NCI-H2081 treated with DMSO at 0.1 percent for 48 hours (cell line): Measurements from ENCODE around the gene ROBO1.
"Not testable (repeated sequence)": the region's sequence is repeated elsewhere in the genome, so short reads cannot be mapped to it uniquely, and the experiment has no call there.

Source experiments
- DNase-seq: peaks from one replicate; lab custom pipeline; 2025; lab: John Stamatoyannopoulos, UW

ROBO1 gene

DNA sequence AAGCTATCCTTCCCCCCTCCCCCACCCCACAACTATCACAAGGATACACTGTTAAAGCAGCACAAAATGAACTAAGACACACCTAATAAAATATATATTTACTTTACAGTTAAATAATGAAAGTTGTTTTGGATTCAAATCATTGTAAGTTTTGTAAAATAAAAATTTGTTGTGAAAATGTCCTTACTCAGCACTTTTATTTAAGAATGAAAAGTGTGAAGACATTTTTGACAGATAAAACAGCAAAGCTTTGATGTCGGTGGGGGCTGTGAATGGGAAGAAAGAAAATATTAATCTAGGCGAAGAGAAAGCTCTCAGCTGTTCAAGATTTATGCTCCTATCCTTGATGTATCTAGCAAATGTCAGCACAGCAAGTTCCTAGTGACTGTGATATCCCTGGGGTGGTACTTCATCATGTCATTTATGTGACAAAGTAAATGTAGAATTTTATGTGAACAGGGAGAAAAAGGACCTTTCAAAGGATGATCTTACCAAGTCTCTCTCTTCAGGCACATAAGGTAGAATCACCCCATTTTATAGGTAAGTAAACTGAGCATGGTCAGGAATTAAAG, 216.4 kb downstream of the ROBO1 start:
- no peak for DNase-seq

DNA sequence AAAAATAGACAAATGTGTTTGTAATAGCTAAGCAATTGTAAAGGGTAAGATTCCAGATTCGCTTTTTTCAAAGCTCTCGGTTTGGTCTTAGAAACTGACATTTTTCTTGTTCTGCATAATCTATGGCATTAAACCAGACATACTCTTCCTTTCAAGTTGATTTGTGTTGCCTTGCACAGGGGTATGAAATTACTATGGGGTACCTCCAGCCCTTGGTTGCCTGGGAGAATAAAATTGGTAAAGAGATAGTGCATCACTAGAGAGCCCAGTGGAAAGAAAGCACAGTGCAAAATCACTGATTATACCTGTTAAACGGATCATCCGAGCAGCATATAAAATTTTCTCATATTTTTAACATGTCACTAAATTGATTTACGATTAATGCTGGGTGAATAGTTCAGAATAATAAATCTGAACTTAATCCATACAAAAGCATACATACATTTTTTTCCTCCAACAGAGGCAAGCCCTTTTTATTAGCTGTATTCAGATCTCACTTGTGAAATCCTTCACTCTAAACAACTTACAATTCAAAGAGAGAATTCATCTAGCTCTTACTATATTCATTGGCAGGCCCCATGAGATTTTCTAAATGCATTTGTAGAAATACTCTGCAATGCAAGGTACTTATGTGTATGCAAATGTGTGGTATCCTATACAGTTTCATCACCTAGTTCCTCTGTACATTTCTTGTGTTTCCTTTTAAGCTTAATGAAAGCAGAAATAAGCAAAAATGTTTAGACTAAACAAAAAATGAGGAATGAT, 224.4 kb downstream of the ROBO1 start:
- DNase-seq = no peak

DNA sequence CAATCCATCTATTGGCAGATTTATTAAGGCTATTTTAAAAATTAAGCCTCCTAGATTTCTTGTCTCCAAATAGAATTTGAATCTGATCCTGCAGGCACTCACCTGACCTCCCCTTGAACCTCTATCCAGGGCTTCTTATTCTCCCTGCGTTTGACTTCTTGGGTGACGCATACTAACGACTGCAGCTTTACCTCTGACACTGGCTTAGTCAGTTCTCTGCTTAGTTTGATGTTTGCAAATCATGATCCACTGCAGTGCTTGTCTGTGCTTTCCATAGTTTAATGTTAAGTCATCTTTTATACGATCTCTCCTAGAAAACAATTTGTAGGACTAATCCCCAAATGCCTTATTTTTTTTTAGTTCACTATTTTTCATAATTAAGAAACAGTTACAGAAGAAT, 233.1 kb downstream of the ROBO1 start:
- no peak for DNase-seq

DNA sequence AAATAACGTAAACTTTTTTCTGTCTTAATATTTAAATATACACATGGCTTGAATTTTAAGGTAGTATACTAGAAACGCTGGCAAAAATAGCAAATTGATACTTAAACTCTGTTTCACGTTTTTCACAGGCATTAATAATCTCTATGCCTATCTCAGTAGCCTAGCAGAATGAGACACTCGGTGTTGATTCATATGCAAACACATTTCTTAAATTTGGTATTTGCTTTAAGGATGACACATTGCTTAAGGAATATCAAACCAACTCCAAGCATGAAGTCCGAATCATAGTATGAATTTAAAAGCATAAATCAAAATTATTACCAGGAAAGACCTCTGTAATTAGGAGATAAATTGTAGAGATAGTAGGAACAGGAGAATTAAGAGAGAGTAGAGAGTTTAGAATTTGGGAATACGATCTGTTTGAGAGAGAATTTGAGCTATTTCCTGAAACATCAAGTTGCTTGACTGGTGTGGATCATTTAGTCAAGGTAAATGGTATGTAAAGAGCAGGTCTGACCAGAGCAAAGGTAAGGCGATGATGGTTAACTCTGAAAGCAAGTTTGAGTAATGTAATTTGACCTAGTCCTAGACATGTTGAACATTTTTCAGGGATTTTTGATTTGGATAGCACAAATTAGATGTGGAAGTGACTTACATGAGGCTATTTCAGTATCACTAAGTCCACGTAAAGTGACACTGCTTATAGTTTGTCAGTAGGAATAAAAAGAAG, 236.1 kb downstream of the ROBO1 start:
- DNase-seq = no peak

DNA sequence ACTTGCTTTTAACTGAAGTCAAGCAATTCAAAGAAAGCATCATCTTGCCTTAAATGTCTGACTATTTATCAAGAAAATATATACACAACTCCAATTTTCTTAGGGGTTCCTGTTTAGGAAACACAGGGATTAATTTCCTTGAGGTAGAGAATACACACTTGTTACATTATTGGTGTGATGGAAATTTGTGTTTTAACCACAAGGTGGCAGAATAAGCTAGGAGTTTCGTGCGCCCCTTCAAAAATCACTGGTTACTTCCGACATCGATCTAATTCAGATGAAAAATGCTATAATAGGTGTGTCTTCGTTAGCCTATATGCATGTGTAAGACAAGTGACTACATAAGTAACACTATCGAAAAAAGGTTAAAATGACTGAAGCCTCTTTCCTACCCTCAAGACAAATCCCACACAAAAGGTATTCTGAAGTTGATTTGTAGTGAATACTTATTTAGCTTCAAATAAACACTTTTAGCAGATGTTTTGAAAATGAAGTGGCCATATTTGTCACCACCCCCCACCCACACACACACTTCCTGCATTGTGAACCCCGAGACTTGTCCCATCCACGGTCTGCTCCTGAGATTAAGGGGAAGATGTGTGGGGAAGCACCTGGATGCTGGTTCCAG, 246.5 kb downstream of the ROBO1 start:
- DNase-seq = no peak

DNA sequence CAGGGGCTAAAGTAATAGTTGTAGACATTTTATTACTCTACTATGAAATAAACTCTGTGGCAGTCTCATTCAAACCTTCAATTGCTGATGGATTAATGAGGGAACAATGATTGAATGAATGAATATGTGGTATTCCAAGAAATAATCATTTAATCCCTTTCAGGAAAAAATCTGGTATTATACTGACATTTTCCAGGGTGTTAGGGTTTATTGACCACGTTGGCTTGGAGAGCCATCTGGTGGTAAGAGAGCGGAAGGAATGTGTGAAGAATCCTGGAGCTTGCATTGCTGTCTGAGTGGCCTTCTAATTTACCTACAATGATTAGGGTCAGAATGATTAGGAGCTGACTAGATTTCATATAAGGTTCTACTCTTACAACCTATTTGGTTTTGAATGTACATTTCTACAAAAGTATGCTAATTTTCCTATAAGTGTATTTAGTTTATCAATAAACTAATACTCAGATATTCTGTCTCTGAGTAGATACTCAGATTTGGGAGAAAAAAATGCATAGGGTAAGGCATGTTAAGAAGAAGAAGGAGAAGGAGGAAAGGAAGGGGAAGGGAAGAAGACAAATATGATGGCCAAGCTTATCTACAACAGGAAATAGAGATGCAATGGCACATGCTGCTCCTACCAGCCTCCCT, 249.9 kb downstream of the ROBO1 start:
- DNase-seq = no peak

DNA sequence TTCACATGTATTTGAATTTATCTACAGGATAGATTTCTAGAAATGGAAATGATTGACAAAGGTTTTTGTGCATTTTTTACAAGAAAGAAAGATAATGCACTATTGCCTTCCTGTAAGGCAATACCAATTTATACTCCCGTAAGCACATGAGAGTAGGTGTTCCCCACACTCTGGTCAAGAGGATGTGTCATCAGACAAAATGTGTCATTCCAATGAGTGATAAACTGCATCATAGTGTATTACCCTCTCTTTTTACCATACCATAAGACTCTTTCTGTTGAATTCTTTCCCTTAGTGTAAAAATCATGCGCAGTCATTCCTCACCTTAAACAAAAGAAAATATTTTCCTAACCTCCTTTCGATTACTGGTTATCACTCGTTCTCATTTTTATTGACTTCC, 251.0 kb downstream of the ROBO1 start:
- DNase-seq = no peak

DNA sequence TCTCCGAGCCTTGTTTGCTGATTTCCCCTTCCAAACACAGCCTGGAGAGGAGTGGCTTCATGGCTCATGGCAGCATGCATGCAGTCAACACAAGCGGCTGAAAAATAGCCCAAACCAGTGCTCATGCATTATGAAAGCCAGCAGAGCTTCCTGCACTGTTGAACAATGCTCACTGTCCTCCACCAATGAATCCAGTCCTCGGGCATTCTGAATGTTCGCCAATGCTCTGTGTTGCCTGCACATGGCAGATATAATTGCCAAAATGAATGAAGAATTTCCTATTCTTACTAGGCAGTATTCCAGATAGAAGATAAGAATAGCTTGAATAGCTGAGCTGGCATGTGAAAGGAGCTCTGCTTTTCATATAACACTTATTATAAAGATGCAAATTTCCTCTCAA, 252.7 kb downstream of the ROBO1 start:
- DNase-seq = no peak

DNA sequence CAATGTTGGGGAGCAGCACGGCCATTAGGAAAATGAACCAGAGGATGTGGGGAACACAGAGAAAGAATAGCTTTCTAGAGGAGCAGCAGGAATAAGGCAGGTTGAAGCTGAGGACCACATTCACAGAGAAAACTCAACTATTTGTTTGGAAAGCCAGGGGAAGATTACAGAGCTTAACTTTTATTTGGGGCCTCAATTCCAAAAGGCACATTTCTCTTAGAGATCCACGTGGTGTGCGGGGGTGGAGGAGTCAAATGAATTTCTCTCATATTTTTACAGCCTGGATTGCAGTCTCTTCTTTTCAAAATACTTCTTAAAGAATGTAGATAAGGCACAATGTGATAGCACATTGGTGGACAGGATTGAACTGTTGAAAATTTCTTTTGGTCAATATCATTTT, 253.7 kb downstream of the ROBO1 start:
- DNase-seq = no peak

DNA sequence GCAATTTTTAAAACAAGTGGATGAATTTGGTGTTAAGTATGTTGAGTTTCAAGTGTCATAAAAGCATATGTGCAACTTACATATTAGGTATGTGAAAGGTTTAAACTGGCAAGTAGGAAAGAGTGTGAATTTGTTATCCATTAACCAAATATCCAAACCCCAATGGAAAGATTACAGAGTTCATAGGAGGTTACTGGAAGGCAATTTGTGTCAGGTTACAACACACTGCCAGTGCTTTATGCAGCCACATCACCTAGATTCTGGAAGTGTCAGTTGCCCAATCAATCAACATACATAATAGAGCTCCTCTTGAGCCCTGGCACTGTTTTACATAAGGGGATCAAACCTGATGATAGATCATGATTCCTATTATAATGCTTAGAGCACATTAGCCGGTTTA, 261.0 kb downstream of the ROBO1 start:
- no peak for DNase-seq

DNA sequence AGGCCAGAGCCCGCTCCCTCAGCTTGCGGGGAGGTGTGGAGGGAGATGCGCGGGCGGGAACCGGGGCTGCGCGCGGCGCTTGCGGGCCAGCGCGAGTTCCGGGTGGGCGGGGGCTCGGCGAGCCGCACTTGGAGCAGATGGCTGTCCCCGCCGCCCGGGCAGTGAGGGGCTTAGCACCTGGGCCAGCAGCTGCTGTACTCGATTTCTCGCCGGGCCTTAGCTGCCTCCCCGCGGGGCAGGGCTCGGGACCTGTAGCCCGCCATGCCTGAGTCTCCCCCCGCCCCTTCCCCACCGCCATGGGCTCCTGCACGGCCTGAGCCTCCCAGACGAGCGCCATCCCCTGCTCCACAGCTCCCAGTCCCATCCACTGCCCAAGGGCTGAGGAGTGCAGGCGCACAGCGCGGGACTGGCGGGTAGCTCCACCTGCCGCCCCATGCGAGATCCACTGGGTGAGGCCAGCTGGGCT, 265.5 kb downstream of the ROBO1 start:
- DNase-seq = not testable (repeated sequence)

DNA sequence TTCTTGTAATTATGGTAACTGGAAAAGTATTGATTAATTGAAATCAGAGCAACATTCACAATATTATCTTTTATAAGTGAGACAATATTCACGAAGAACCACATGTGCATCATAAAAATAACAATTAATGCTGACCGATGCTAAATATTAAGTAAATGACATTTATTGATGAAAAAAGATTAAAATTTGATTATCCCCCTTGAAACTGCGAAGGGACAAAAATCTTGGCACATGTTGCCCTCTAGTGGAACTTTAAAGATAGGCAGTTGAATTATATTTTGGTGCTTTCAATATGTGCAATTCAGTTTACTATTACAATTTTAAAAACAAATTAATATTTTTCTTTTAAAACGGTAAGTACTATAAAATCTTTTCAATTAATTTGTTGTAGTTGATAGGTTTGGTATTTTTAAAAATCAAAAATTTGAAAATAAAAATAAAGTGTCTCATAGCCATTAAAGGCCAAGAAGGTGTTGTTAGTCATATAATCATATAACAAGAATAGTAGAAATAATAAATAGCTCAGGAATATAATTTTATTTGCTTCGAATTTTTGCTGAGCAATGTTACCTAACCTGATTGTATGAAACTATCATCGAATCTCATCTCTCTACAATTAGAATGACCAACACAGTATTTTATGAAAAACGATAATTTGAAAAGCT, 270.2 kb downstream of the ROBO1 start:
- DNase-seq = no peak

DNA sequence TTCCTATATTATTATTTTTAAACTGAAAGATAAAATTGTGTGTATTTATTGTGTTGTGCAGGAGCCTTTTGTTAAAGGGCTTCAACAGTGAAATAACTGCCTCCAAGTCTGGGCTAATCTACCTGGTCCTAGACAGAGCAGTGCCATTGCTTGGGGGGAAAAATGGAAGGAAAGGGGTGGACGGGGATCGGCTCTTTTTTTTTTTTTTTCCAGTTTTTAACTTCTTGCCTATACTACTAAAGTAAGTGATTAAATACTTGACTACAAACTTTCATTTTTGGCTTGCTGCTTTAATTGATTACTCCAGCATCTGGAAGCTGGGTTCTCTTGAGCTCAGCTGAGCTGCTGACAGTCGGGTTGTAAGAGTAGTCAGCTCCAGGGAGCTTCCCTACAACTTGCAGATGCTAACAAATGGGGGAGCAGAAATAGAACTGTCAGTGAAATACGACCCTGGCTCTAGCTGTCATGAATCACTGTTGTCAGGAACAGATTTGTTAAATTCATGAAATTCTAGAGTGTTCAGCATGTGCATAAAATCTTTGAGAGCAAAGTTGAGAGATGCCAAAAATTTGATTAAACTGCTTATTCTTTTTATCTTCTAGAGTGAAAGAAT, 276.7 kb downstream of the ROBO1 start:
- DNase-seq = no peak

DNA sequence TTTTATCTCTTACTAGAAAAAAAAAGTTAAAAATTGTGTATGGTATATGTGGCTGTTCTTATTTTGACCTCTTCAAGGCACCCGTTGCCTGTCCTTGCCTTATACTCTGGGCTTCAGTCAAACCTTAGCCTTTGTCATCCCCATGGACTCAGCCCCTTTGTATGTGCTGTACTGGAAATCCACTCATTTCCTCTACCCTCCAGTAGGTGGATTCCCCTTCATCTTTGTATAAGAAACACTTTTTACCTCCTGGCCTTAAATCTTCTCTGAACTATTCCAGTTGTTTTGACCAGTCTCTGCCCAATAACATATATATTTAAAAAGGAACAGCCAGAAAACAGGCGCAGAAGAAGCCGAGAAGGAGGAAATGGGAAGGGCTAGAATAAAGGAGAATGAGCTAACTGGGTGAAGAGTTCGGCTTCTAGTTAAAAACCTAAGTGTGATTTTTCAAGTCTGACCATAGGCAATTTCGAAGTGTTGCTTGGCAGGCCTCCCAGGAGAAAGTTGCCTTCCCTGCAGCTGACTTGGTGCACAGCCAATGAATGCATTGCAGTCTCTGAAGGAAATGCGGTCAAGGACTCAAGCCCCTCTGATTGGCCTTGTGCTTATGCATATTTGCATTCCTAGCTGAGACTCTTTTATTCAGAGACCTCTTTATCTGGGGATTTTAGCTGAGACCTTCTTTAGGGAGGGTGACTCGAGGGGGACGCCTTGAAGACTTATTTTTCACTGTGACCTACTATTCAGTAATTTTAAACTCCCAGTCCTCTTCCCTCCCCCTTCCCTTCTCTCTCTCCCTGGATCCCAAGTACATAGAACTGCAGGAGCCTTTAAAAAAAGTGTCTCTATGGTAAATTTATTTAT, 277.4 kb downstream of the ROBO1 start:
- DNase-seq = no peak

DNA sequence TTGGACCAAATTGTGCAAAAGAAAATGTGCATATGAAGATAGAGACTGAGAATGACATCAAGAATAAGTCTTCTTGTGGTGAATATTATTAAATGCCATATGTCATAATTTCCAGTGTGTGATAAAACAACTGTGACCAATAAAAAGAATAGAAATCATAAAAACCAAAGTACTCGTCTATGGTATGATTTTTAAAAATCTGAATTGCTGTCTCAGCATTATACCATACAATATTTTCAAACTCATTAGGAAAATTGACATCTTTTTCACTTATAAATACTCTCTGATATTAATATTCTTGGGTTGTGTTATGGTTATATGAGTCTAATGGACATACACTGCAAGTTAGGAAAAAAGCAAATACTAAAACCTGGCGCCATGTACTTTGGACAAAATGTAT, 279.4 kb downstream of the ROBO1 start:
- no peak for DNase-seq

DNA sequence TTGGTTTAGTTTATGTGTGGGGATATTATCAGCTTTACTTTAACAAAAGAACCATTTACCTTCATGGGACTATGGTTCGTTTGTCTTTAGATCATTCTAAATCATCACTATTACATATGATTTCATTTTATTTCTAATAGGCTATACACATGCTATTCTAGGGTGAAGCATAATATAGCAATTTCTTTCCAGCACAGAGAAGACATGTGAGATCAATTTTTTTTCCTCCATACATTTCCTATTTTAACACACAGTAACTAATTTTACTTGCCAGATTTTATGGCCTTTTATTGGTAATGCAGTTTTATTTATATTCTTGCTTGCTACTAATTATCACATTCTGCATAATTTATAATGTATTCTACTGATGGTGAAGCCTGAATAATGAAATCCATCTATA, 287.1 kb downstream of the ROBO1 start:
- no peak for DNase-seq

DNA sequence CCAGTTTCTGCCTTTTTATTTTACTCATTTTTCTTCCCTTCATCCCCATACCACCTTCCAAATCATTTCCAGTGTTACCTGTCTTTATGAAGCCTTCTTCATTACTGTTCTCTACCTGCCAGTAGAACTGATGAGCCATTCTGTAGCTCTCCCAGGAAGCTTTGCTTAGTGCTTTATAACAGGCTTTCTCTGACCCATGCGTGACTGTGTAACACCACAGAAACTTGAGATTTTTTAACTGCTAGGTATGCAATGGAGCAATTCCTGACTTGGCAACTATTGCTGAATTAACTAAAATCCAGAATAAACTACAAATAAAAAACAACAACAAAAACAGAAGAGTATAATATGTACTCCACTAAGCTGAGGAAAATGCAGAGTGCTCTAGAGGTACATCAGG, 289.2 kb downstream of the ROBO1 start:
- no peak for DNase-seq

DNA sequence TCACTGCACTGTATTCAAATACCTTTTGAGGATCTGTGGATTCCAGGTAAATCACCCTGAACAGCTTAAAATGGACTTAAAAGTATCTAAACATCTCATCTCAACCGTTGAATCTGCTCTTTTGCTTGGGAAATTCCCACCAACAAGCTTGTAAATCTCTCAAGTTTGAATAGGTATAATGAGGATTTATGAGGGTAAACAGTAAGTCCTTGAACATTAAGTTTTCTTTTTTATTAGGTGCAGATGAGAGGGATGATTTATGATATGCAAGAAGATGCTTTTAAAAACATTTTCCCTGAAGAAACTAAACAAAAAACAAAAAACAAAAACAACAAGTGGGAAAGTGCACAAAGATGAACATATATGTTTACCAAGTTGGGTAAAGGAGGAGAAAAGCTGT, 290.6 kb downstream of the ROBO1 start:
- DNase-seq = no peak

DNA sequence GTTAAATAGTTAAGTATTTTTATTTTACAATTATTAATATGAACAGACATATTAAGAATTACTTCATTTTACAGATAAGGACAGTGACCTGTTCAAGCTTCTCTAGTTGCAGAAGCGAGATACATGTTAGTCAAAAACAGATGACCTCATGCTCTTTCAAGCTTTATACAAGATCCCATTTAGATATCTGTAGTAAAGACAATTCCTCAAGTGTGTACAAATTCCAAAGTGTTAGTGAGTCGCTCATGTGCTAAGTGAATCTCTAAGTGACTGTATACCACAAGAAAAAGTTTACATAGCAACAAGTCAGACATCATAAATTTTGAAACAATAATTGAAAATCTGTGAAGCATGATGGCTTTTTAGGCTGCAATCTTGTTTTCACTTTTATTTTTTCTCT, 293.8 kb downstream of the ROBO1 start:
- DNase-seq = no peak

DNA sequence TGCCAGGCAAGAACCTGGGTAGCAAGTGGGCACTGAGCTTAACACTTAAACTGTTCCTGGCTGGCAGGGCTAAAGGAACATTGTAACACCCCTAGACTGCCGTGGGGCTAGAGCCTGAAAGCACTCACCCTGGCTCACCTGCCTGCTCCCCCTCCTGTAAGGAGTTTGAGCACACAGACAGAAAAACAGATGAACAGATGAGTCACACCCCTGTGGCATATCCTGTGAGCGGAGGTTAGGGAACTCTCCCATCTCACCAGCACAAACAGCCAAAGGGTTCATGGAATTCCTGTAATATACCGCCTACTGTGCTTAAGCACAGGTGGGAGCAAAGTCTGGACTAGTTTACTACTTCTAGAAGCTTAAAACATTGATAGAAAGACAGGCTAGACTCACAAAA, 300.1 kb downstream of the ROBO1 start:
- no peak for DNase-seq
